Muscle layer of duodenum (tissue), 2 donors: ENCODE results near the gene OR4N2.
"Not testable (repeated sequence)": the region's sequence is repeated elsewhere in the genome, so short reads cannot be mapped to it uniquely, and the experiment has no call there.

Experiments
- H3K27ac ChIP-seq: one replicate; pipeline ENCODE4 v1.7.0; 2013; ENCODE audit warnings: mild to moderate bottlenecking, low read length
- H3K27me3 ChIP-seq: one replicate; pipeline ENCODE4 v1.7.0; 2013; ENCODE audit warnings: low read depth, mild to moderate bottlenecking, control low read depth, low read length
- H3K36me3 ChIP-seq, 2 donors: one replicate each; pipeline ENCODE4 v1.7.0; 2013; ENCODE audit warnings: low read length in 2 of 2, control low read depth in 1 of 2, mild to moderate bottlenecking in 1 of 2; ENCODE audit not compliant: insufficient read depth in 2 of 2, control insufficient read depth in 1 of 2
- H3K4me1 ChIP-seq, 2 donors: one replicate each; pipeline ENCODE4 v1.7.0; 2013; ENCODE audit warnings: low read length in 2 of 2, mild to moderate bottlenecking in 2 of 2, control low read depth in 1 of 2, moderate library complexity in 1 of 2; ENCODE audit not compliant: insufficient read depth in 2 of 2, control insufficient read depth in 1 of 2
- H3K4me3 ChIP-seq, 2 donors: one replicate each; pipeline ENCODE4 v1.7.0; 2013; ENCODE audit warnings: low read length in 2 of 2, low read depth in 1 of 2, mild to moderate bottlenecking in 1 of 2
- H3K9me3 ChIP-seq, 2 donors: one replicate each; pipeline ENCODE4 v1.7.0; 2013; ENCODE audit warnings: low read length in 2 of 2, control low read depth in 1 of 2, mild to moderate bottlenecking in 1 of 2; ENCODE audit not compliant: control insufficient read depth in 1 of 2
- donor health status: healthy.

The OR4N2 gene

GRCh38 chr14:19800282-19801117 lies 3.1 kb upstream of the OR4N2 start:
- no peaks in the 10 kb centered on the region for H3K27me3 ChIP-seq
- no peak overlapping the region for H3K4me3 ChIP-seq
- H3K9me3 ChIP-seq: peaks cover 0 to 3% of the 10 kb centered on the region in 2 donors
- no peaks in the 10 kb centered on the region for H3K4me1 ChIP-seq
- no peaks in the 10 kb centered on the region for H3K36me3 ChIP-seq
- H3K27ac ChIP-seq: no peak overlapping the region

GRCh38 chr14:19801118-19801464 lies 2.5 kb upstream of the OR4N2 start:
- H3K4me1 ChIP-seq: no peaks in the 10 kb centered on the region
- H3K9me3 ChIP-seq: peaks cover 0 to 3% of the 10 kb centered on the region in 2 donors
- H3K36me3 ChIP-seq: no peaks in the 10 kb centered on the region
- no peak overlapping the region for H3K27ac ChIP-seq
- H3K4me3 ChIP-seq: no peak overlapping the region
- H3K27me3 ChIP-seq: no peaks in the 10 kb centered on the region

- H3K4me1 ChIP-seq, H3K36me3 ChIP-seq, H3K9me3 ChIP-seq: not testable (repeated sequence)
These were observed 9.8 kb downstream of the OR4N2 start for GRCh38 chr14:19813171-19813920.

GRCh38 chr14:19819879-19820278 lies 16.3 kb downstream of the OR4N2 start:
- not testable (repeated sequence) for H3K4me3 ChIP-seq, H3K27me3 ChIP-seq, H3K36me3 ChIP-seq, H3K27ac ChIP-seq, H3K9me3 ChIP-seq, H3K4me1 ChIP-seq

More at GRCh38 chr14:19813171-19813920, 9.8 kb downstream of the OR4N2 start:
- H3K27me3 ChIP-seq, H3K27ac ChIP-seq, H3K4me3 ChIP-seq: not testable (repeated sequence)

GRCh38 chr14:19821016-19821415 lies 17.4 kb downstream of the OR4N2 start:
- not testable (repeated sequence) for H3K9me3 ChIP-seq, H3K27me3 ChIP-seq, H3K4me1 ChIP-seq, H3K4me3 ChIP-seq, H3K36me3 ChIP-seq, H3K27ac ChIP-seq

GRCh38 chr14:19823178-19823577 lies 19.6 kb downstream of the OR4N2 start:
- no peak overlapping the region for H3K4me3 ChIP-seq
- H3K27me3 ChIP-seq: no peaks in the 10 kb centered on the region
- no peaks in the 10 kb centered on the region for H3K36me3 ChIP-seq
- H3K9me3 ChIP-seq: peaks cover 0 to 9% of the 10 kb centered on the region in 2 donors
- H3K27ac ChIP-seq: no peak overlapping the region
- no peaks in the 10 kb centered on the region for H3K4me1 ChIP-seq

- peaks cover 0 to 9% of the 10 kb centered on the region in 2 donors for H3K9me3 ChIP-seq
- H3K27ac ChIP-seq: no peak overlapping the region
- H3K4me3 ChIP-seq: no peak overlapping the region
- H3K27me3 ChIP-seq: no peaks in the 10 kb centered on the region
- no peaks in the 10 kb centered on the region for H3K4me1 ChIP-seq
- no peaks in the 10 kb centered on the region for H3K36me3 ChIP-seq
These were observed 20.2 kb downstream of the OR4N2 start for GRCh38 chr14:19823765-19824164.

GRCh38 chr14:19827626-19828244 lies 24.2 kb downstream of the OR4N2 start:
- not testable (repeated sequence) for H3K4me1 ChIP-seq, H3K36me3 ChIP-seq, H3K9me3 ChIP-seq, H3K4me3 ChIP-seq, H3K27me3 ChIP-seq, H3K27ac ChIP-seq

- H3K9me3 ChIP-seq: no peaks in the 10 kb centered on the region
These were observed 24.7 kb downstream of the OR4N2 start for GRCh38 chr14:19828314-19828713.

GRCh38 chr14:19834203-19834848 lies 30.8 kb downstream of the OR4N2 start:
- H3K36me3 ChIP-seq, H3K9me3 ChIP-seq, H3K4me1 ChIP-seq, H3K27ac ChIP-seq, H3K4me3 ChIP-seq, H3K27me3 ChIP-seq: not testable (repeated sequence)

More at GRCh38 chr14:19828314-19828713, 24.7 kb downstream of the OR4N2 start:
- Histone ChIP-seq H3K36me3 (no peaks in the 10 kb centered on the region), H3K4me1 (no peaks in the 10 kb centered on the region), H3K27ac (no peak overlapping the region), H3K27me3 (no peaks in the 10 kb centered on the region), H3K4me3 (no peak overlapping the region)

GRCh38 chr14:19838433-19838832 lies 34.9 kb downstream of the OR4N2 start:
- H3K36me3 ChIP-seq: no peaks in the 10 kb centered on the region
- no peak overlapping the region for H3K4me3 ChIP-seq
- H3K27ac ChIP-seq: no peak overlapping the region
- no peaks in the 10 kb centered on the region for H3K4me1 ChIP-seq
- H3K9me3 ChIP-seq: peaks cover 0 to 3% of the 10 kb centered on the region in 2 donors
- H3K27me3 ChIP-seq: no peaks in the 10 kb centered on the region
